Ovary (tissue), 3 donors: ENCODE measurements around the gene IPPK.

Experiments
- CTCF ChIP-seq, 3 donors: fragments of 450-650 bp in 2 of 3; fragments of 200-600 bp in 1 of 3; IDR thresholded peaks; one replicate each; pipeline versions ENCODE4 v1.5.1 to v1.8.0; 2016 to 2022; ENCODE audit warnings: antibody characterized with exemption in 3 of 3, mild to moderate bottlenecking in 1 of 3
- EP300 ChIP-seq: sonication (generic); formaldehyde crosslinking; IDR thresholded peaks from one replicate; pipeline ENCODE4 v1.6.1; 2017; ENCODE audit warnings: antibody characterized with exemption
- POLR2A ChIP-seq: fragments of 450-650 bp; IDR thresholded peaks from one replicate; pipeline ENCODE4 v1.6.1; 2017; ENCODE audit warnings: antibody characterized with exemption, mild to moderate bottlenecking, moderate library complexity
- donor health status: DM: no; HTN: no; CAD: no.

DNA sequence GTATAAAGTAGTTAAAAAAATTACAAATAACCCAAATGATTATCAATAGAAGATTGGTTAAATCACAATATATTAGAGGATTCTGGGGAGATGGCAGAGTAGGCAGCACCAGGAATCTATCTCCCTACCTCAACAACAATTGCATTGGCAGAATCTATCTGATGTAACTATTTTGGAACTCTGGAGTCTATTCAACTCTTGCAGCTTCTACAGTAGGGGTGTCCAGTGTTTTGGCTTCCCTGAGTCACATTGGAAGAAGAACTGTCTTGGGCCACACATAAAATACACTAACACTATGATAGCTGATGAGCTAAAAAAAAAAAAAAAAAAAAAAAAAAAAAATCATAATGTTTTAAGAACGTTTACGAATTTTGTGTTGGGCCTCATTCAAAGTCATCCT, 104.9 kb downstream of the IPPK start:
- TF ChIP-seq CTCF (IDR thresholded peaks at IDR 0.05) (no peak), POLR2A (no peak), EP300 (no peak)
